SK-N-SH (cell line): ENCODE data around the gene DYNC1H1.

Experiments
- CTCF ChIP-seq: fragments of 200-600 bp; sonication (generic); IDR thresholded peaks from 2 replicates; pipeline ENCODE4 v1.6.1; 2017; ENCODE audit warnings: antibody characterized with exemption, mild to moderate bottlenecking, moderate library complexity
- JUND ChIP-seq: IDR thresholded peaks from 2 replicates; pipeline ENCODE4 v1.4.0; 2012
- TCF12 ChIP-seq: IDR thresholded peaks from 2 replicates; pipeline ENCODE4 v1.4.0; 2012
- YY1 ChIP-seq: IDR thresholded peaks from 2 replicates; pipeline ENCODE4 v1.4.0; 2012; ENCODE audit warnings: low read depth, mild to moderate bottlenecking

GRCh38 chr14:101980700-101981099, 16.3 kb downstream of the DYNC1H1 start:
- TF ChIP-seq CTCF (no peak), YY1 (no peak), JUND (peak; percentile 96), TCF12 (peak; percentile 71; the same call in 1 of the 2 replicates)
